GM12801 (cell line): ENCODE results near the gene GNL2.

ENCODE experiments used
- CTCF ChIP-seq: IDR thresholded peaks from one replicate; pipeline ENCODE4 v1.5.1; 2011; ENCODE audit warnings: control low read depth; ENCODE audit not compliant: insufficient read length; ENCODE audit errors: extremely low read depth

Gene GNL2

GRCh38 chr1:37596182-37596667, 488 bp upstream of the GNL2 start:
- no peak for TF ChIP-seq CTCF

- TF ChIP-seq CTCF: no peak
These were observed 2.0 kb downstream of the GNL2 start for GRCh38 chr1:37593726-37594125.

GRCh38 chr1:37588939-37589338, 6.8 kb downstream of the GNL2 start:
- TF ChIP-seq CTCF: no peak

- TF ChIP-seq CTCF: no peak
These were observed 20.0 kb downstream of the GNL2 start for GRCh38 chr1:37575692-37576091.

GRCh38 chr1:37574834-37575480, 20.8 kb downstream of the GNL2 start:
- TF ChIP-seq CTCF: no peak

GRCh38 chr1:37570528-37571334, 25.0 kb downstream of the GNL2 start:
- TF ChIP-seq CTCF: no peak

GRCh38 chr1:37567023-37567422, 28.7 kb downstream of the GNL2 start:
- no peak for TF ChIP-seq CTCF
